ENCODE measurements around the gene ANKRD6.
A peak's percentile ranks its signal among the peaks of the same experiment; 100 is the strongest.

ANKRD6 gene

GRCh38 chr6:89582669-89583325 is 149.8 kb downstream of the ANKRD6 start:
- POLR2A ChIA-PET: no interaction called here
- no peak for TF ChIP-seq CTCF (IDR thresholded peaks at IDR 0.05; ENCODE audit: insufficient read depth, low read length, missing control alignments)
- CTCF ChIA-PET: no interaction called here

GRCh38 chr6:89583559-89583958 is 150.6 kb downstream of the ANKRD6 start:
- POLR2A ChIA-PET: no interaction called here
- no peak overlapping the region for H3K4me3 ChIP-seq (ENCODE audit: low read depth, low read length)
- no peak for DNase-seq (ENCODE audit: low read depth, low spot score)
- CTCF ChIA-PET: no interaction called here
- no peak for TF ChIP-seq CTCF (IDR thresholded peaks at IDR 0.05; ENCODE audit: insufficient read depth, low read length, missing control alignments)

More at GRCh38 chr6:89582669-89583325, 149.8 kb downstream of the ANKRD6 start:
- DNase-seq (ENCODE audit: low read depth, low spot score): no peak
- no peak overlapping the region for H3K4me3 ChIP-seq (ENCODE audit: low read depth, low read length)

GRCh38 chr6:89584539-89584938 is 151.6 kb downstream of the ANKRD6 start:
- no peak for TF ChIP-seq CTCF (IDR thresholded peaks at IDR 0.05; ENCODE audit: insufficient read depth, low read length, missing control alignments)
- H3K4me3 ChIP-seq (ENCODE audit: low read depth, low read length): no peak overlapping the region
- CTCF ChIA-PET: no interaction called here
- POLR2A ChIA-PET: no interaction called here
- DNase-seq (ENCODE audit: low read depth, low spot score): no peak

GRCh38 chr6:89585154-89585553 is 152.2 kb downstream of the ANKRD6 start:
- ChIA-PET POLR2A (no interaction called here), CTCF (interaction anchor here (1.5 kb wide), 1 partner anchor 13 kb away, joined by 3 read pairs; no protein-coding TSS in a partner anchor)
- DNase-seq (ENCODE audit: low read depth, low spot score): peak; percentile 3
- TF ChIP-seq CTCF (IDR thresholded peaks at IDR 0.05; ENCODE audit: insufficient read depth, low read length, missing control alignments): no peak
- H3K4me3 ChIP-seq (ENCODE audit: low read depth, low read length): no peak overlapping the region

- CTCF ChIA-PET: no interaction called here
- DNase-seq (ENCODE audit: low read depth, low spot score): no peak
- TF ChIP-seq CTCF (IDR thresholded peaks at IDR 0.05; ENCODE audit: insufficient read depth, low read length, missing control alignments): no peak
- POLR2A ChIA-PET: no interaction called here
- no peak overlapping the region for H3K4me3 ChIP-seq (ENCODE audit: low read depth, low read length)
Measured at GRCh38 chr6:89589297-89590025, 156.5 kb downstream of the ANKRD6 start.

- no peak overlapping the region for H3K4me3 ChIP-seq (ENCODE audit: low read depth, low read length)
- DNase-seq (ENCODE audit: low read depth, low spot score): no peak
- no peak for TF ChIP-seq CTCF (IDR thresholded peaks at IDR 0.05; ENCODE audit: insufficient read depth, low read length, missing control alignments)
- ChIA-PET POLR2A (no interaction called here), CTCF (no interaction called here)
Measured at GRCh38 chr6:89590133-89590532, 157.2 kb downstream of the ANKRD6 start.

Measured in AG04449 (cell line).